ENCODE results near the gene MAN2C1. TPM values are rescaled to one million over a fixed set of nuclear protein-coding genes. Genes with fewer than 3 reads are reported as not detected.

MAN2C1 gene
- total RNA-seq, 1 experiment from 2014 or later = 148 TPM

GRCh38 chr15:75366163-75366562, 2.2 kb downstream of the MAN2C1 start:
- peaks cover 29% of the 10 kb centered on the region for H3K36me3 Mint-ChIP-seq
- DNase-seq (ENCODE audit: low spot score) = no peak
- no peak for ATAC-seq
- H3K27ac Mint-ChIP-seq = no peak overlapping the region
- no peak overlapping the region for H3K4me3 Mint-ChIP-seq
- no peaks in the 10 kb centered on the region for H3K27me3 Mint-ChIP-seq (ENCODE audit: low read depth)
- H3K4me1 Mint-ChIP-seq = peaks cover 18% of the 10 kb centered on the region
- CTCF ChIA-PET = no interaction called here
- no peak for TF ChIP-seq ZNF671 (CRISPR knock-in tag; IDR thresholded peaks at IDR 0.05)
- no peak for TF ChIP-seq JAZF1 (CRISPR knock-in tag; IDR thresholded peaks at IDR 0.05)
- TF ChIP-seq NFE2L1 (CRISPR knock-in tag; IDR thresholded peaks at IDR 0.05) = no peak
- no peak for TF ChIP-seq E2F5 (CRISPR knock-in tag; IDR thresholded peaks at IDR 0.05)
- no peak for TF ChIP-seq CREB1 (CRISPR knock-in tag; IDR thresholded peaks at IDR 0.05)
- no peak for TF ChIP-seq ZNF512 (CRISPR knock-in tag; IDR thresholded peaks at IDR 0.05; ENCODE audit: borderline replicate concordance)
- TF ChIP-seq HMGXB4 (CRISPR knock-in tag; IDR thresholded peaks at IDR 0.05) = no peak
- TF ChIP-seq, protein P1, sequence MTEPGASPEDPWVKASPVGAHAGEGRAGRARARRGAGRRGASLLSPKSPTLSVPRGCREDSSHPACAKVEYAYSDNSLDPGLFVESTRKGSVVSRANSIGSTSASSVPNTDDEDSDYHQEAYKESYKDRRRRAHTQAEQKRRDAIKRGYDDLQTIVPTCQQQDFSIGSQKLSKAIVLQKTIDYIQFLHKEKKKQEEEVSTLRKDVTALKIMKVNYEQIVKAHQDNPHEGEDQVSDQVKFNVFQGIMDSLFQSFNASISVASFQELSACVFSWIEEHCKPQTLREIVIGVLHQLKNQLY (CRISPR knock-in tag; IDR thresholded peaks at IDR 0.05) = no peak
- TF ChIP-seq ZNF121 (CRISPR knock-in tag; IDR thresholded peaks at IDR 0.05) = no peak
- TF ChIP-seq, protein P2, sequence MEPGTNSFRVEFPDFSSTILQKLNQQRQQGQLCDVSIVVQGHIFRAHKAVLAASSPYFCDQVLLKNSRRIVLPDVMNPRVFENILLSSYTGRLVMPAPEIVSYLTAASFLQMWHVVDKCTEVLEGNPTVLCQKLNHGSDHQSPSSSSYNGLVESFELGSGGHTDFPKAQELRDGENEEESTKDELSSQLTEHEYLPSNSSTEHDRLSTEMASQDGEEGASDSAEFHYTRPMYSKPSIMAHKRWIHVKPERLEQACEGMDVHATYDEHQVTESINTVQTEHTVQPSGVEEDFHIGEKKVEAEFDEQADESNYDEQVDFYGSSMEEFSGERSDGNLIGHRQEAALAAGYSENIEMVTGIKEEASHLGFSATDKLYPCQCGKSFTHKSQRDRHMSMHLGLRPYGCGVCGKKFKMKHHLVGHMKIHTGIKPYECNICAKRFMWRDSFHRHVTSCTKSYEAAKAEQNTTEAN (CRISPR knock-in tag; IDR thresholded peaks at IDR 0.05) = no peak
- TF ChIP-seq NFYB (CRISPR knock-in tag; conservative IDR thresholded peaks at IDR 0.05; ENCODE audit: low read depth) = no peak
- no peak for TF ChIP-seq ZNF532 (CRISPR knock-in tag; IDR thresholded peaks at IDR 0.05; ENCODE audit: borderline replicate concordance)
- no peak for TF ChIP-seq CTCF (IDR thresholded peaks at IDR 0.05)
- no peak for TF ChIP-seq GABPB1 (CRISPR knock-in tag; IDR thresholded peaks at IDR 0.05)
- POLR2A ChIA-PET = no interaction called here
- no peaks in the 10 kb centered on the region for H3K9me3 Mint-ChIP-seq
